Activated naive CD8-positive, alpha-beta T cell (primary cell): ENCODE results near the gene PCP4.

Experiments used
- H3K27ac Mint-ChIP-seq: one replicate; pipeline ENCODE4 v1.8.0; 2021; ENCODE audit warnings: mixed read lengths
- H3K27me3 Mint-ChIP-seq: one replicate; pipeline ENCODE4 v1.8.0; 2021; ENCODE audit warnings: mixed read lengths
- H3K36me3 Mint-ChIP-seq: one replicate; pipeline ENCODE4 v1.8.0; 2021; ENCODE audit warnings: mixed read lengths
- H3K4me1 Mint-ChIP-seq: one replicate; pipeline ENCODE4 v1.8.0; 2021; ENCODE audit warnings: low read depth, mixed read lengths
- H3K4me3 Mint-ChIP-seq: one replicate; pipeline ENCODE4 v1.8.0; 2021; ENCODE audit warnings: mild to moderate bottlenecking, mixed read lengths
- H3K9me3 Mint-ChIP-seq: one replicate; pipeline ENCODE4 v1.8.0; 2021; ENCODE audit warnings: low read depth, mixed read lengths

The PCP4 gene

DNA sequence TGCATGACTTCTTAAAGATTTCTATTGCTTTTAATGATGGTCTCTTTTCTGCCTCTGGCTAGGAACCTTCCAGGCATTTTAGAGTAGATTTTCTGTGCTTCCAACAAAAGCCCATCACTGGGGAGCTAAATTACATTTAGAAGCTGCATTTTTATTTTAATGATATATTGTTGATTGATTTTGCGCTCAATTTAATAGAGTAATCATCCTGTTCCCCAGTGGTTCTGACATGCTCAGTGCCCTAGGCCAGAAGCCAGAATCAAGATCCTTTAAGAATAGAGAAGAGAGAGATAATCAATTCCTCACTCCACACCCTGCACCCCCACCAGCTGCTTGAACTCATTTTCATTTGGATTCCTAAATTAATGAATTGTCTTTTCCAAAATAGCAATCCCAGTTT lies 97.8 kb downstream of the PCP4 start:
- H3K27ac Mint-ChIP-seq = no peak overlapping the region
- H3K9me3 Mint-ChIP-seq = peaks cover 25% of the 10 kb centered on the region
- H3K27me3 Mint-ChIP-seq = no peaks in the 10 kb centered on the region
- no peaks in the 10 kb centered on the region for H3K4me1 Mint-ChIP-seq
- H3K4me3 Mint-ChIP-seq = no peak overlapping the region
- H3K36me3 Mint-ChIP-seq = no peaks in the 10 kb centered on the region

GRCh38 chr21:39966786-39967185 lies 99.5 kb downstream of the PCP4 start:
- no peak overlapping the region for H3K27ac Mint-ChIP-seq
- no peak overlapping the region for H3K4me3 Mint-ChIP-seq
- no peaks in the 10 kb centered on the region for H3K36me3 Mint-ChIP-seq
- no peaks in the 10 kb centered on the region for H3K4me1 Mint-ChIP-seq
- H3K27me3 Mint-ChIP-seq = peaks cover 2% of the 10 kb centered on the region
- H3K9me3 Mint-ChIP-seq = peaks cover 17% of the 10 kb centered on the region

GRCh38 chr21:39968010-39968409 lies 100.8 kb downstream of the PCP4 start:
- peaks cover 2% of the 10 kb centered on the region for H3K27me3 Mint-ChIP-seq
- no peaks in the 10 kb centered on the region for H3K4me1 Mint-ChIP-seq
- no peak overlapping the region for H3K4me3 Mint-ChIP-seq
- H3K27ac Mint-ChIP-seq = no peak overlapping the region
- H3K9me3 Mint-ChIP-seq = peaks cover 13% of the 10 kb centered on the region
- no peaks in the 10 kb centered on the region for H3K36me3 Mint-ChIP-seq

DNA sequence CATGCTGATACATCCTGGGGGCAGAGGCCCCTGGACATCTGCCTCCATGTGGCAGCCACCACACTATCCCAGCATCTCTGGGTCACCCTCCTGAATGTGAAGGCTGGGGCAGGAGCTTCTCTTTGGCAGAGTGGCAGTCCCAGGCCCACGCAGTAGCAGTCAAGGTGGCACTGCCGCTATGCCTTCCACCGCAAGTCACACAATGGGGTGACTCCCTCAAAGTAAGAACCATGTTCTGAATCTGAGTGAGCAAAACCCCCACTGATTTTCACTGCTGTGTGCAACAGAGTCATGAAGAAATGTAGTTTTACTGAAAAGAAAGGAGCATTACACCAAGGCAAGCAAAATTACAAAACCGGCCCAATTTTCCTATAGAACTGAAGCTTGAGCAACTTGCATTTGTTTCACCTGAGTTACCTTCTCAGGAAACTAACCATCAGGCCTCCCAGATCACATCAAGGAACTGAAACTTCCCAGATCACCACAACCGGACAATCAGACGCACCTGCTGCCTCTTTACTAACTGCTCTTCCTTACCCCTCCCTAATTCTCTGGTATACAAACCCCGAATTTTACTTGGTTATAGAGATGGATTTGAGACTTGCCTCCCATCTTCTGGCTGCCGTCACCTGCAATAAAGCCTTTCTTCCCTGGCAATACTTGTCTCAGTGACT lies 102.6 kb downstream of the PCP4 start:
- Mint-ChIP-seq H3K4me1 (no peaks in the 10 kb centered on the region), H3K27ac (no peak overlapping the region), H3K27me3 (peaks cover 2% of the 10 kb centered on the region), H3K9me3 (peaks cover 10% of the 10 kb centered on the region), H3K36me3 (no peaks in the 10 kb centered on the region), H3K4me3 (no peak overlapping the region)

DNA sequence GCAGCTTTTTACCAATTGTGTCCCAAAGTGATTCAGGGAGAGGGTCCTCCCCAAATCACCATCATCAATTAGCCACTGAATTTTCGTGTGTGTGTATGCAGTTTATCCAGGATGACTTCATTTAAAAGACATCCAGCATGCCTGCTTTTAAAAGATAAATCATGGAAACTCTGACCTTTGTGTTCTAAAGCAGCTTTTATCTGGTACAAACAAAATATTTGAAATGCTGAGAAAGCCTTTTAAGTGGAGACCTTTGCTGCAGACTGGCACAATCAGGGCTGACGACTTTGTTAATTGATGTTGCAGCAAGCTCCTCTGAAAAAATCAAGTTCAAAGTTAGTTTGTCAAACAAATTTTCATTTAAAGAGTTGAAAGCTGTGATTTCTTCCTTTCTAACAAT lies 104.7 kb downstream of the PCP4 start:
- H3K4me1 Mint-ChIP-seq = no peaks in the 10 kb centered on the region
- H3K27ac Mint-ChIP-seq = no peak overlapping the region
- H3K36me3 Mint-ChIP-seq = no peaks in the 10 kb centered on the region
- peaks cover 6% of the 10 kb centered on the region for H3K27me3 Mint-ChIP-seq
- H3K4me3 Mint-ChIP-seq = no peak overlapping the region
- peaks cover 7% of the 10 kb centered on the region for H3K9me3 Mint-ChIP-seq

- H3K27ac Mint-ChIP-seq = no peak overlapping the region
These were observed 105.2 kb downstream of the PCP4 start for GRCh38 chr21:39972471-39972870.

DNA sequence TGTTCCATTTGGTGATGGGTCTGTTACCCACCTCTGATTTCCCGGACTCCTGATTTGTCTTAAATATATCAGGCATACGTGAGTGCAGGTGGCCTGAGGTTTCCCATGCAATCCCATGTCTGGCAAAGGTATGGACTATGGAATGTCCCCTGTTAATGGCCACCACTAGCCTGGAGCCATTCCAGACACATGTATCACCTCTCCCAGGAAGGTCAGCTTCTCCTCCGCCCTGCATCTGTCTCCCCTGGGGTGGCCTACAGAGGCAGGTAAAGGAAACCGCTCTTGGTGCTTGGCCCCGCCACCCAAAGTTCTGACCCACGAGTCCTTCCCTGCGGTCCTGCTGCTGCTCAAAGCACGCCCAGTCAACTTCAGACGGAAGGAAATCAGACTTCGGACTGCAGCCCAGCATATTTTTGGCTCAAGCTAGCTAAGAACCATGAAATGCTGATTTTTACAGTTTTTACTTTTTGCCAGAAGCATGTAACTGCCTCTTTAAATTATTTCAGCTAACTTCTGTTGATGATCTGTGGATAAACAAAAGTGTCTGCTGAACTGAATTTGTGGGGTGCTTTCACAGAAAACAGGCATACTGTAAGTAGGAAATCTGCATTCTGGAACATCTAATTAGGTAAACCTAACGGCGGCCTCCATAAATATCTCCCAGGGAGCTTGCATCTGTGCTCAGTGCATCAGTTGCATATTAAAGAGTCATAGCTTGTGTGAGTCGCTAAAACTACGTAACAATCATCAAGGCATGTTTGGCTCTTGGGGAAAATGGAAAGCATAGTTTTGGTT lies 105.9 kb downstream of the PCP4 start:
- H3K27me3 Mint-ChIP-seq = peaks cover 7% of the 10 kb centered on the region

More at GRCh38 chr21:39972471-39972870, 105.2 kb downstream of the PCP4 start:
- Mint-ChIP-seq H3K27me3 (peaks cover 6% of the 10 kb centered on the region), H3K36me3 (no peaks in the 10 kb centered on the region), H3K4me1 (no peaks in the 10 kb centered on the region), H3K9me3 (peaks cover 7% of the 10 kb centered on the region), H3K4me3 (no peak overlapping the region)

DNA sequence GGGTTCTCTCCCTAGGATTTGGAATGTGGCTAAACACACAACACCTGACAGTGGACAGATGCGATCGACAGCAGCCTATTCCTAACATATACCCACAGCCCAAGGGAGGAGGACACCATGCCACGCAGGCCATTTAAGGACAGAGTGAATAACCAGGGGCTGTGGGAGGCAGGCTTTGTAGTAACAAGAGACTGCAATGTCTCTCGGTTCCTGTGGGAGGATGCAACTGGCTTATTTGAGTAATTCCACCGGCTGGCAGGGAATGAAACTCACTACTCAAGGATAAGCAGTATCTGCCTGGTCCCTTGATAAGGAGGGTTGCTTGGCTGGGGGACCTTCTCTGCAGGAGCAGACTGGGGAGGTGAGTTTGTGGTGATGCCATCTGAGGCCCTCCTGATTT lies 109.6 kb downstream of the PCP4 start:
- no peak overlapping the region for H3K4me3 Mint-ChIP-seq
- H3K36me3 Mint-ChIP-seq = no peaks in the 10 kb centered on the region
- peaks cover 7% of the 10 kb centered on the region for H3K27me3 Mint-ChIP-seq
- H3K9me3 Mint-ChIP-seq = no peaks in the 10 kb centered on the region
- H3K27ac Mint-ChIP-seq = no peak overlapping the region
- no peaks in the 10 kb centered on the region for H3K4me1 Mint-ChIP-seq

More for the DNA sequence above, 105.9 kb downstream of the PCP4 start:
- Mint-ChIP-seq H3K4me3 (no peak overlapping the region), H3K9me3 (peaks cover 4% of the 10 kb centered on the region), H3K36me3 (no peaks in the 10 kb centered on the region), H3K27ac (no peak overlapping the region), H3K4me1 (no peaks in the 10 kb centered on the region)
